ENCODE data around the gene FUT1.
A peak's percentile ranks its signal among the peaks of the same experiment; 100 is the strongest.

Gene FUT1

DNA sequence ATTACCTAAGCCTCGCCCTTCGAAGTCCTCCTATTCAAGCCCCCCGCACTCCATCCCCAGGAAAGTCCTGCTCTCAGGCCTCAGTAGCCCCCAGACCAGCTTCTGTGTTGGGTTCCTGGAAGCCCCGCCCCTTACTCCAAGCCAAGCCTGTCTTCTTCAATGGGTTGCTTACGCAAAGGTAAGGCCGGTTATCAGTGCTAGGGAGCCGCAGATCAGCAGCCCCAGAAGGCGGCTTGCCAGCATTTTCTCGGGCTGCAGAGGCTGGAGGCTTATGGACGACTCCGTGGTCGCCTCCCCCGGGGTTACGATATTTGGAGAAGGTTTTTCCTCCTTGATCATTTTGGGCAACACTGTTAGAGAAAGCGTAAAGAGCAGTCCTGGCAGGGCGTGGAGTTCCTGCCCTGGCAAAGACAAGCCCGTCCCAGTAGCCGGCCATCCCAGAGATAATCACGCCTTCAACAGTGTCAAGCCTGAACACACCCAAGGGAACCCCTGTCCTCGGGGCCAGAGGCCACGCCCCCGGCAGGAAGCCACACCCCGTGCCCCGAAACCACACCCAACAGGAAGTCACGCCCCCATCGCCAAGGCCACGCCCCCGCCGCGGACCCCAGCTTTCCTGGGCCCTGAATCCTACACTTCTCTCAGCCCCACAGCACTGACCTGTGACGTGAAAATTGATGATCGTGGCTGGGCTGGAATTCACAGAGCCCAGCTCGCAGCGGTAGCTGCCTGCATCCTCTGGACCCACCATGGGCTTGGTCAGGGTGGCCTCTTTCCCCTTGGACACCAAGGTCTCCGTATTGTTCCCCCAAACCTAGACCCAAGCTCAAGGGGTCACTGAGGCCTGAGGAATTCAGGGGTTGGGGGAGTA is 11.1 kb downstream of the FUT1 start:
- peak; percentile 42 for DNase-seq (ENCODE audit: low spot score)

DNA sequence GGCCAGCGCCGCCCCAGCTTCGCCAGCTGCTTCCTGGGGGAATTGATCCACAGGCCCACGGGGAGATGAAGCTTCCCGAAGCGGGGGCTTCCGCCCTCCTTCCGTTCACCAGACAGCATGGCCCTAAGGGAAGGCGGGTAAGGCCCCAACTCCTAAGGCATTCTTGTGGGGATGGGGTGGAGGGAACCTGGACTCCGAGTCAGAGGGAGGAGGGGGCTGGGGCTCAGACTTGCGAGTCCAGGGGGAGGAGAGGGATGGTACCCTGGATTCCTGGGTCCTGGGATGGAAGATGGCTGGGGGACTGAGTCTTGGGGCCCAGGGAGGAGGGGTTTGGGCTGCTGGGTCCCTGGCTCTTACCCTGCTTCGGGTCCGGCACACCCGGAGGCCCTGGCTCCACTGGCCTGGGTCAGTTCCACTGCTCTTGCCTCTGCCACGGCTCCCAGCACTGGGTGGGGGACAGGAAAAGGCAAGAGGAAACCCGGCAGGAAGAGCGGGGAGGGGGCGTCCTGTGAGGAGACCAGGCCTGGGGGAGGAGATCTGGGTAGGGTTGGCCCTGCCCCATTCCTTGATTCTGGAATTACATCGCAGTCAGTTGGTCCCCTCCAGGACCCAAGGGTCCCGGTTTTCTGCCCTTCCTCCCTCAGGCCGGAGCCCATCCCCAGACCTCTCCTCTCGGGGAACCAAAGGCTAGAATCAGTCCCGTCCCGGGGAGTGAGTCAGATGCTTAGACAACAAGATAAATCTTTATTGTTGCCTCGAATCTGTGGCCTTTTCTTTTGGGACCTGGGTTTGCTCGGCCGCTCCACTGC is 12.1 kb downstream of the FUT1 start, which contains the start of gene RASIP1:
Gene RASIP1 (minus strand): TSS at position 447 of the 809 bp plus-strand sequence. CDS start 328 bp downstream, at position 119.
- DNase-seq (ENCODE audit: low spot score) = no peak

DNA sequence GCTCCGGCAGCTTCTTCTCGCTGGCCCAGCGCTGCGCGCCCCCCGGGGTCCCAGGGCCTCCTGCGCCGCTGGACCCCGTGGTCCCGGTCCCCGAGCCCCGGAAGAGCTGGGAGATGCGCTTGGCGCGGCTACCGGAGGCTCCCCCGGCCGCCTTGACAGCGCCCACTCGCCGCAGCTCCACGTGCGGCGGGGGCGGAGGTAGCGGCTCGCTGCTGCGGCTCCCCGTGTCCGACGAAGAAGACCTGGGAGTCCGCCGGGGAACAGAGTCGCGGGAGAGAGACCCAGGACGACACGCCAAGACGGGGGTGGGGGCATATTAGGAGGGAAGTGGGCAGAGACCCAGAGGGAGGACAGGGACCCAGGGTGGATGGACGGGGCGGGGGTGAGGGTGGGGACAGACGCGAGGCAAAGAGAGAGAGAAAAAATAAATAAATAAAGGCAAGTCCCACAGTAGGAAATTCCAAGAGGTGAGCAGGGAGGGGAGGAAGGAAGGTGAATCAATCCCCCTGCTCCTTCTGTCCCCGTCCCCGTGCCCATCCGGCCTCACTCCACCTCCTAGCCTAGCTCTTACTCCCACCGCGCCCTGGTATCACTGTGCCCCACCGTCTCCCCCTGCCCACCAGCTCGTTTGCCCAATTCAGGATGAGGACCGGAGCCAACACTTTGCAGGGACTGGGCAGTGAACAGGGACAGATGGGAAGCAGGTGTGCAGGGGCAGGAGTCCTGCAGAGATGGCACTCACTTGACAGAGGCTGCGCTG is 12.9 kb downstream of the FUT1 start:
- no peak for DNase-seq (ENCODE audit: low spot score)

DNA sequence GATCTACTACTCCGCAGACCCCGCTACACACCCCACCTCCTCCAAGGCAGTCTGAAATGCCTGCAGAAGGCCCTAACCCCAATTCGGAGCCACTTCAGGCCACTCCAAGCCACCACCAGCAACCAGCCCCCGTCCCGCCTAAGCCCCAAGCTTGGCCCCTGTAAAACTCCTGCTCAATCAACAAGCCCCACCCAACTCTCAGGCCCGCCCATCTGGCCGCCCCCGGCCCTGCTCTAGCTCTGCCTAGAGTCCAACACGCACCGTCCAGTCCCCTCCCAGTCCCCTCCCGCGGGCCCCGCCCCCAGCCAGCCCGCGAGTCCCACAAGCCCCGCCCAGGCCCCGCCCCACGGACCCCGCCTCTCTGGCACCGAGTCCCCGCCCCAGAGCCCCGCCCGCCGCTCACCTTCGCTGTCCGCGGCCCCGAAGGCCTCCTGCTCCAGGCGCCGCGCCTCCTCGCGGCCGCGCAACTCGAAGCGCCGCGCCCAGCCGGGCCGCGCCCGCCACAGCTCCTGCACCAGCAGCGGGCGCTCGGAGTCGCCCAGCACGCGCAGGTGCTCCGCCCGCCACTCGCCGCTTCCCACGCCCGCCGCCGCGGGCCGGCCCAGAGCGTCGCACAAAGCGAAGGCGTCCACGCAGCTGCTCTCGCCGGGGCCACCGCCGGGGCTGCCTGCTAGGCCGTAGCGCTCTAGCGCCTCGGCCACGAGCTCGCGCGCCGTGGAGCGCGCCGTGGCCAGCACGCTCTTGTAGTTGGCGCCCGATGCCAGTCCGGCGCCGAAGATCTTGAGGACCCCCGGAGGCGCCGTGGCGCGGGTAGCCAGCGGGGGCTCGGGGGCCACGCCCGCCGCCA is 13.7 kb downstream of the FUT1 start:
- DNase-seq (ENCODE audit: low spot score) = peak; percentile 94

DNA sequence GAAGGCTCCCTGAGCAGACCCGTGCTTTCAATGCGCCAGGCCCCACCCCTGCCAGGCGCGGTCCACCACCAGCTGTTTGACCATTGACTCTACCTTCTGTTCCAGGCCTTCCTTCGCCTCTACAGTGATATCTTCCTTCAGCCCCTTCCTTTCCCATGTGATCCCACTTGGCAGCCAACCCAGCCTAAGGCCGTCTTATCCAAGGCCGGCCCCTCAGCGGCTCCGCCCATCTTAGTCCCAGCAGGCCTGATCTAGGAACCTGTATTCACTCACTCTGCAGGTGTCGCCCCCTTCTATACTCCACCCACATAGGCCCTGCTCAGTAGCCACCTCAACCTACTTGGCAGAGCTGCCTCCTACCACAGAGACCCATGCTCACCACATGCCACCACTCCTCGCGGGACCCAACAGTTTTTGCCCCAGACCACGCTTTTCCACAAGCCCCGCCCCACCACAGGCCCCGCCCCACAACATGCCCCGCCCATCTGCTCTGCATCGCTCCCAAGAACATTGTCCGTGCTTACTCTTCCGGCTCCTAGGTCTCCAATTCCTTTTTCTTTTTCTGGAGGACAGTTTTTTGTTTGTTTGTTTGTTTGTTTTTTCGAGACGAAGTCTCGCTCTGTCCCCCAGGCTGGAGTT is 15.0 kb downstream of the FUT1 start:
- DNase-seq (ENCODE audit: low spot score) = no peak

DNA sequence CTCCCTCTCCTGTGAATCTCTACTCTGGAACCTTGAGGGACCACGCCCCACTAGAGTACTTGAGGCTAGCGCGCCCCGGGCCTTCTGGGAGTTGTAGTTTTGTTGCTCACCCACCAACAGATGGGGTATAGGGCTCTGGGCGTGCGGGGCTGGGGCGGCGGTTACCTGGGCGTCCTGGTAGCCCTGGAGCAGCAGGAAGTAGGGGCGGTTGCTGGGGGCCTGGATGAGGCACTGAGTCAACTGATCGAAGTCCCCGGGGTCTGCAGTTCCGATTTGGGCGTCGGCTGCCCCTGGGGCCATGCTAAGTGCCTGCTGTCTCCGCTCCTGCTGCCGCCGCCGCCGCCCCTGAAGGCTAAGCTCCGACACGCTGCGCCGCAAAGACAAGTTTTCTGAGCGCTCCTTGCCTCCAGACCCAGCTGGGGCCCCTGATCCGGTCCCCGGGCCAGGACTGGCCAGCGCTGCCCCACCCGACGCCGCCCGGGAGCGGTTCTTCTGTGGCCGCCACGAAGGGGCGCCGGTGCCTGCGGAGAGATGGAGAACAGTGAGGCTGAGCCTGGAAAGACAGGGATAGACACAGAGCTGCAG is 17.3 kb downstream of the FUT1 start:
- no peak for DNase-seq (ENCODE audit: low spot score)

DNA sequence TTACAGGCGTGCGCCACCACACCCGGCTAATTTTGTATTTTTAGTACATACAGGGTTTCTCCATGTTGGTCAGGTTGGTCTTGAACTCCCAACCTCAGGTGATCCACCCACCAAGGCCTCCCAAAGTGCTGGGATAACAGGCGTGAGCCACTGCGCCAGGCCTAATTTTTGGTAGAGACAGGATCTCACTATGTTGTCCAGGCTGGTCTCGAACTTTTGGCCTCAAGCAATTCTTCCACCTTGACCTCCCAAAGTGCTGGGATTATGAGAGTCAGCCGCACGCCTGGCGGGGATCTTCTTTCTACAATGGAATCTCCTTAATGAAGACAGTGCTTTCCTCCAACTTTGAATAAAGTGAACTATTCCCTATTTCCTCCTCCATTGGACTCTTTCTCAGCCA is 17.8 kb downstream of the FUT1 start:
- DNase-seq (ENCODE audit: low spot score) = no peak

DNA sequence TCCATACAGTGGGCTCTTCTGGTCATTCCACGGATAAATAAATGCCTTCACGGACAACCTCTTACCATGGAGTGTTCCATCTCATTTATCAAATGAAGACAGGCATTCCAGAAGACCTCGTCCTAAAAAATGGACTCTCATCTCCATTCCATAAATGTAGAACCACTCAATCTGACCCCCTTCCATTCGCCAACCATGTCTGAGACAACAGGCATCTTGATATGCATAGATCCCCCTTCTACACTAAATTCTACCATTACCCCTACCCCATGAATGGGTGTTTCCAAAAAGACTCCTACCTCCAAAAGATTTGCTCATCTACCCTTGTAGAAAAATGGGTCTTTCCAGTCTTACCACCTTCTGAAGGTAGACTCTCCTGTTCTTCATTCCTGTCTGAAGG is 21.0 kb downstream of the FUT1 start:
- no peak for DNase-seq (ENCODE audit: low spot score)

DNA sequence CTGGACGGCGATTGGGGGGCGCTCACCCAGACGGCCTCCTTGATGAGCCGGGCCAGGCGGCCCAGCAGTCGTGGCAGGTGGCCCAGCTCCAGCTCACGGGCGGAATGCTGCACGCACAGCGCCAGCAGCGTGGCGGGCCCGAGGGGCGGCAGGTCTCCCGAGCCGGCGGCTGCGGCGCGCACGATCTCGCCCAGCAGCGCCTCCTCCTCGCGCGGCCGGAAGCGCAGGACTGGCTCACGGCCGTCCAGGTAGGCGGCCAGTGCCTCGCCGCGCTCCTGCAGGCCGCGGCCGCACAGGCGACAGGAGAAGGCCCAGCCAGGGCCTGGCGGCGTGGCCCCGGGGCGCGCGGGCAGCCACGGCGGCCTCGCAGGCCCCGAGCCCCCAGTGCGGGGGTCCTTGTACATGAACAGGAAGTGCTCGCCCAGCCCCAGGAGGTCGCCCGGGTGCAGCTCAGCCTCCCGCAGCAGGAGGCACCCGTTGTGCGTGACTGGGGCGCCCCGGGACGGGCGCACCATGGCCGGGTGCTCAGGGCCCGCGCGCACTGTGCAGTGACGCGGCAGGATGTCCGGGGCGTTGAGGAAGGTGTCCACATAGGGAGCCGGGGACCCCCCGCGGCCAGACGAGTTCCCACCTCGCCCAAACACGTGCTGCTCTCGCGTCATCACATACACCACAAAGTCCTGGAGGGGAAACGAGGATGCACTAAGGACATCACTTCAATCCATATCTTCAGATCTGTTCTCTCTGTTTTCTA is 23.4 kb downstream of the FUT1 start:
- no peak for DNase-seq (ENCODE audit: low spot score)

DNA sequence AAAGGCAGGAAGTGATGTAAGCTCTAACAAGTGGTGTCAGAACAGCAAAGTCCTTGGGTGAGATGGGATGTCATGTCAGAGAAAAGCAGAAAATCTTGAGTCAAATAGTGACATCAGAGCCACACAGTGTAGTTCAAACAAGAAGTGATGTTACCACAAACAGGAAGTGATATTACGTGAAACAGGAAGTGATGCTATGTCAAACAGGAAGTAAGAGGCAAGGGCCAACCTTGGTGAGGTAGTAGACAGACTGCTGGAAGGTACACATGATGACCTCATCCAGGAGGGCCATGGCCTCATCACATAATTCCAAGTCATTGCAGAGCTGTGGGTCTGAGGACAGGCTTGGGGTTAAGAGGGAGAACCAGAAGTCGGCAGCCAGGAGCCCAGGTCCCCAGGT is 25.9 kb downstream of the FUT1 start:
- no peak for DNase-seq (ENCODE audit: low spot score)

DNA sequence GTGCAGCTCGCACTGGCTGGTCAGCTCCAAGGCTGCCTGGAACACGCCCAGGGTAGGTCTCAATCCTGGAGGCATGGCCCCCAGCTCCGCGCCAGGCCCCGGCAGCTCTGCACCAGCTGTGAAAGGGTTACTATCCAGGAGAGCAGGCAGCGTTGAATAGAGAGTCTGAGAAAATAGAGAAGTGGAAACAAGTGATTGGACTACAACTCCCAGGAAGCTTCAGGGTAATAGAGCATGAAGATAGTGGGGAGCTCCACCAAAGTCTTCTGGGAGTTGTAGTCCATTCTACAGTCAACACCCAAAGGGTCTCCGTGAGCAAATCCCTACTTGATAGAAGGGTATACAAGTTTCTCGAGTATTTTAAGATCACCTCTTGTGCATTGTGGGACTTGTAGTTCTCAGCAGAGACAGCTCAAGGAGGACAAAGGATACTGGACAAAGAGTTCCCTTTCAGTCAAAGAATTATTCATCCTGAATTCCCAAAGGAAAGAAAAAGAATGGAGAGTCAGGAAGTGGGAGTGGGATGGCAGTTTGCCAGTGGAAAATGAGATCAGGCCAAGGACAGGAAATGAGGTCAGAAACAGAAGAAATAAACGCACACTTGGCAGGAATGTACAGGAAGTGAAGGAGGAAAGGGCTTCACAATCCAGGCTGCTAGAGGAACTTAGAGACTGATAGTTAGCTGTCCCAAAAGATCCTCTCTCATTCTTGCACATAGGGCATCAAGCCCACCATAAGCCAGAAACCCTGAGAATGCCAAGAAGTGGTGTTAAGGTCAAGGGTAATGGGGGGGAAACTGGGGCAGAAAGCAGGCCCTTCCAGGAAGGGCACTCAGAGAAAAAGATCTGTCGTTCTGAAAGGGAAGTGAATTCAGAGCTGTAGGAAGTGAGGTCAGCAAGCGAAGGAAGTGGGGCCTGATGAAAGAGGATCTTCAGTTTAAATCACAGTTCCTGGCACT is 27.4 kb downstream of the FUT1 start:
- DNase-seq (ENCODE audit: low spot score) = peak; percentile 98

DNA sequence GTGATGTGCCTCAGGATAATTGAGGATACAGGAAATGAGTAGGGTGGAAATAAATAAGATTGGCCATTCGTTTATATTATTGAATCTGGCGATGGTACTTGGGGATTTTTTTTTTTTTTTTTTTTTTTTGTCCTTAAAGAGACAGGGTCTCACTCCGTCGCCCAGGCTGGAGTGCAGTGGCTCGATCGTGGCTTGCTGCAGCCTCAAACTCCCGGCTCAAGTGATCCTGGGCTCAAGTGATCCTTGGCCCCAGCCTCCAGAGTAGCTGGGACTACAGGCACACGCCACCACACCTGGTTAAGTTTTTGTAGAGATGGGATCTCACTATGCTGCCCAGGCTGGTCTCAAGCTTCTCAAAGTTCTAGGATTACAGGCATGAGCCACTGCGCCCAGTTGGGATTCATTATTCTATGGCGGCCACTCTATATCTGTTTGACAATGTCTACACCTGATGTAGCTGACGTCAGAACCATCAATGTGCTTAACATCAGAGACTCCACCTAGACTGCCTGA is 30.2 kb downstream of the FUT1 start:
- no peak for DNase-seq (ENCODE audit: low spot score)

DNA sequence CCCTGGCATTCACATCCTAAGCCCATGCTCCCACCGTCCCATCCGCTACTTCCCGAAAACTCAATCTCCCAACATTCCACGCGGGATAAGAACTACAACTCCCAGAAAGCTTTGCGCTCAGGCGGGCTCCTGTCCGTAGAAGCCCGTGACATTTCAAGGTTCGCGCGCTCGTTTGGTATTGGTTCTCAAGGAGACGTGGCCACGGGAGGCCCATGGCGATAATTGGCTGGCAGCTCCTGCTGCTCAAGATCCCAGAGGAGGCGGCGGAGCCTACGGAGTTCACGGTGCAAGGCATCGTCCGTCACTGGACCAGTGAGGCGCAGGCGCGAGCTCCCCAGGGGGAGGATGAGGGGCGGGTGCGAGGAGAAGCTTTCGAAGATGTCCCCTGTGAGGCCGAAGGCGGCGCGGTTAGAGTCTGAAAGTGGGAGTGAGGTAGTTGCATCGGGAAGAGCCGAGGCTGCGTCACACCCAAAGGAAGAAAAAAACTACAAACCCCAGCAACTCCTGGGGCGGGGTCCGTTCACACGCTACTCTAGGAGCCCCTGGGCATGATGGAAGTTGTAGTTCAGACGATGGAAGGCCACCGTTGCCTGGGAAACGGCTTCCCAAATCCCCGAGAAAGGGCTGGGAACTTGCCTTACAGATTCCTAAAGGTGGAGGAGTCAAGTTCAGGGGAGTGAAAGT is 31.7 kb downstream of the FUT1 start:
- peak; percentile 89 for DNase-seq (ENCODE audit: low spot score)

DNA sequence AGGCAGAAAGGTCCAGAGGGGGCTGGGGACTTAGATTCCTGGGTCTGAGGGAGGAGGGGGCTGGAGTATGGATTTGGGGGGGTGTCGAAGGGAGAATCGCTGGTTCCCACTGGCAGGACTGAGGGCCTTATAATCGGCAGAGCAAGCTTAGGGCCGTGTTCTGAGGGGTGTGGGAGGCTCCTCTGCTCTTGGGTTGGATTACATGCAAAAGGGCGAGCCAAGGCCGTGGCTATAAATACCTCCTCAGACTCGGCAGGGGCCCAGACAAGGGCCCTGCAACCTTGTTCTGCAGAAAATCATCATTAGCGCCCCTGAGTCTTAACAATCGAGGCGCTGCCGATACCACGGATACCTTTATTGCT is 32.2 kb downstream of the FUT1 start:
- no peak for DNase-seq (ENCODE audit: low spot score)

DNA sequence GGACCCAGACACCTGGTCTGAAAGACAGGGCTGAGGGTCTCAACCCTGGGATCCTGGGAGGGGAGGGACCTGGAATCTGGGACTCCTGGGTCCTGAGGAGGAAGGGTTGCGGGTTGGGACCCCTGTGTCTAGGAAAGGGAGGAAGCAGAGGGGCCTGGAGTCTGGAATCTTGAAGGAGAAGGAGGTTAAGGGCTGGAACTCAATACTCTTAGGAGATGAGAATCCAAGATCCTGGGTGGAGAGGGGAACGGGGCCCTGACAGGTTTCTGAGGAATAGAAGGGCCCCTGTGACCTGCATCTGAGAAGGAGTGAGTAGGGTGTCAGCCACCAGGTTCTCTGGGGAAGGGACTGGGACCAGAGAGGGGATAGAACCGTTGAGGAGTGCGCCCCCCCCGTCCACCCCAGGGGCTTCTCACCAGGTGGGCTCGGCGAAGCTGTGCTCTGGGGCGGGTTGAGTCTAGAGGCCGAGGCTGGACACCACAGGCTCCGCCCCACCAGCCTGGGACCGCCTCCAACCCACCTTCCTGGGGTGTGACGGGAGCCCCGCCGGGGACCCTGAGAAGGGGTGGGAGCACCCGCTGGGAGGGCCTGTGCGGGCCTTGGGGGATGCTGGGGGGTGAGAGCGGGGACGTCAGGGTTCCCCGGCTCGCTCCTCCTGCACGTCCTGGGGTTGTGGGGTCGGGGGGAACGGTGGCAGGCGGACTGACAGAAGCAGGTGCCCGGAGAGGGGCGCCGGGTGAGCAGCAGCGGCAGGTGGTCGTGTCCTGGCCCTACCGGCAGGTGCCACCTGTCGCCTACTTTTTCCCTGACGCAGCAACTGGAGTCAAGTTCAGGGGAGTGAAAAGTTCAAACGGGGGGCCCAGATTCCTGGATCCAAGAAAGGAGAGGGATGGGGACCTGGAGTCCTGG is 32.9 kb downstream of the FUT1 start, which contains the start of gene MAMSTR:
Gene MAMSTR (minus strand): TSS at position 463 of the 909 bp plus-strand sequence. CDS start 694 bp downstream, outside the sequence.
- no peak for DNase-seq (ENCODE audit: low spot score)

DNA sequence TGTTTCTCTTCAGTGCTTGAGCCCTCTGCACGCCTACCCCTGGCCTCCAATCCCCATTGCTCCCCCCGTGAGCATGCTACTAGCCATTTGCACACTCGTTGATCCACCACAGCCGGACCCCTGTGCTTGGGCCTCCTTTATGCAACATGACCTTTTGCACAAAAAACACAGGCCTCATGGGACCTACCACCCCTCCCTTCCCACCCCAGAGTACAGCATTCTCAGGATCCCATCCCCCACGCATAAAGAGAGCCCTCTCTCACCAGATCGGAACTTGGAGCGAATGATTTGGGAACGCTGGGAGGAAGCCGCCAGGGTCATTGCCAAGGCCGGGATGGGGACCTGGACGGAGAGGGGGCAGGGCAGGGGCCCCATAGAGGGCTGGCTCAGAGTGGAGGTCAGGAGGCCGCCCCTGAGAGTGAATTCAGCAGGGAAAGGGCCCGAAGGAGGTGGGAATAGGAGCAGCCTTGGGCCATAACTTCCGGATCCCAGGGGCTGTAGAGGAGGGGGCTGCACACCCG is 33.7 kb downstream of the FUT1 start:
- no peak for DNase-seq (ENCODE audit: low spot score)
